HG03575 (cell line): Measurements from ENCODE around the gene LDLRAD4.

Experiments
- ATAC-seq: cut with Tn5 transposase; IDR thresholded peaks from one replicate; pipeline ENCODE4 v1.9.1; 2021; ENCODE audit not compliant: unreplicated experiment, insufficient number of reproducible peaks, low FRiP score; ENCODE audit errors: extremely low read depth

The LDLRAD4 gene

GRCh38 chr18:13613099-13613498 lies 394.5 kb downstream of the LDLRAD4 start:
- no peak for ATAC-seq

GRCh38 chr18:13613591-13614501 lies 395.3 kb downstream of the LDLRAD4 start:
- ATAC-seq: no peak

- ATAC-seq: no peak
Observed at GRCh38 chr18:13614641-13615288, 396.2 kb downstream of the LDLRAD4 start.

- ATAC-seq: no peak
Observed at GRCh38 chr18:13615432-13615861, 396.9 kb downstream of the LDLRAD4 start.

- ATAC-seq: no peak
Observed at GRCh38 chr18:13616041-13616440, 397.5 kb downstream of the LDLRAD4 start.

GRCh38 chr18:13616525-13617035 lies 398.0 kb downstream of the LDLRAD4 start:
- no peak for ATAC-seq

- no peak for ATAC-seq
Observed at GRCh38 chr18:13617826-13618515, 399.4 kb downstream of the LDLRAD4 start.

GRCh38 chr18:13618760-13619438 lies 400.3 kb downstream of the LDLRAD4 start:
- no peak for ATAC-seq

- ATAC-seq: no peak
Observed at GRCh38 chr18:13619505-13620205, 401.1 kb downstream of the LDLRAD4 start.

- ATAC-seq: no peak
Observed at GRCh38 chr18:13620206-13620672, 401.7 kb downstream of the LDLRAD4 start.

GRCh38 chr18:13620818-13621445 lies 402.4 kb downstream of the LDLRAD4 start:
- no peak for ATAC-seq

GRCh38 chr18:13621446-13621849 lies 402.9 kb downstream of the LDLRAD4 start:
- ATAC-seq: no peak

- ATAC-seq: no peak
Observed at GRCh38 chr18:13621886-13622619, 403.5 kb downstream of the LDLRAD4 start.

GRCh38 chr18:13622751-13623150 lies 404.2 kb downstream of the LDLRAD4 start:
- no peak for ATAC-seq

GRCh38 chr18:13623348-13623747 lies 404.8 kb downstream of the LDLRAD4 start:
- ATAC-seq: no peak

GRCh38 chr18:13623871-13624270 lies 405.3 kb downstream of the LDLRAD4 start:
- no peak for ATAC-seq

- ATAC-seq: no peak
Observed at GRCh38 chr18:13624563-13625237, 406.1 kb downstream of the LDLRAD4 start.
